Measurements from ENCODE around the gene RHBG. TPM values are rescaled to one million over a fixed set of nuclear protein-coding genes. Genes with fewer than 3 reads are reported as not detected.

RHBG gene
- polyA plus RNA-seq, 1 donor from 2014 or later: not detected

- Histone ChIP-seq H3K9me3 (ENCODE audit: low read length) (no peaks in the 10 kb centered on the region), H3K27ac (ENCODE audit: low read length) (no peak overlapping the region), H3K27me3 (ENCODE audit: insufficient read depth, low read depth, low read length) (peaks cover 18% of the 10 kb centered on the region), H3K79me2 (replicated peaks; ENCODE audit: insufficient read depth, low read length) (no peaks in the 10 kb centered on the region), H3F3A (ENCODE audit: insufficient read depth, low read length, poor library complexity, severe bottlenecking) (no peaks in the 10 kb centered on the region), H3K9me2 (ENCODE audit: insufficient read depth, low read length) (no peaks in the 10 kb centered on the region), H3K4me2 (ENCODE audit: low read length) (no peak overlapping the region), H2AFZ (ENCODE audit: low read depth, low read length) (no peak overlapping the region), H4K20me1 (ENCODE audit: insufficient read depth) (no peaks in the 10 kb centered on the region), H3K9ac (ENCODE audit: low read length) (no peak overlapping the region), H3K4me3 (ENCODE audit: low read length) (no peak overlapping the region), H3K36me3 (ENCODE audit: insufficient read depth, low read length) (no peaks in the 10 kb centered on the region)
- no peak for TF ChIP-seq REST (IDR thresholded peaks at IDR 0.05; ENCODE audit: borderline replicate concordance)
- no peak for TF ChIP-seq EZH2 (IDR thresholded peaks at IDR 0.05; ENCODE audit: borderline replicate concordance, insufficient read depth, low read length, poor library complexity, severe bottlenecking)
- no peak for TF ChIP-seq RAD21 (conservative IDR thresholded peaks at IDR 0.05)
- TF ChIP-seq CTCF (IDR thresholded peaks at IDR 0.05; ENCODE audit: poor library complexity, severe bottlenecking): no peak
- no peak for TF ChIP-seq POLR2AphosphoS5 (IDR thresholded peaks at IDR 0.05)
- TF ChIP-seq MXI1 (conservative IDR thresholded peaks at IDR 0.05; ENCODE audit: poor library complexity, severe bottlenecking): no peak
- TF ChIP-seq SMC3 (conservative IDR thresholded peaks at IDR 0.05; ENCODE audit: poor library complexity): no peak
- TF ChIP-seq EP300 (conservative IDR thresholded peaks at IDR 0.05; ENCODE audit: poor library complexity, severe bottlenecking): no peak
- no peak for TF ChIP-seq TAF1 (IDR thresholded peaks at IDR 0.05; ENCODE audit: low read depth)
Observed at GRCh38 chr1:156392452-156392853, 23.4 kb downstream of the RHBG start.

GRCh38 chr1:156393095-156393494, 24.1 kb downstream of the RHBG start:
- Histone ChIP-seq H3K27me3 (ENCODE audit: insufficient read depth, low read depth, low read length) (peaks cover 12% of the 10 kb centered on the region), H4K20me1 (ENCODE audit: insufficient read depth) (no peaks in the 10 kb centered on the region), H3K79me2 (replicated peaks; ENCODE audit: insufficient read depth, low read length) (no peaks in the 10 kb centered on the region), H3K9ac (ENCODE audit: low read length) (no peak overlapping the region), H3K9me2 (ENCODE audit: insufficient read depth, low read length) (no peaks in the 10 kb centered on the region), H3K27ac (ENCODE audit: low read length) (no peak overlapping the region), H3K36me3 (ENCODE audit: insufficient read depth, low read length) (no peaks in the 10 kb centered on the region), H3F3A (ENCODE audit: insufficient read depth, low read length, poor library complexity, severe bottlenecking) (no peaks in the 10 kb centered on the region), H3K9me3 (ENCODE audit: low read length) (no peaks in the 10 kb centered on the region), H2AFZ (ENCODE audit: low read depth, low read length) (no peak overlapping the region), H3K4me3 (ENCODE audit: low read length) (no peak overlapping the region), H3K4me2 (ENCODE audit: low read length) (no peak overlapping the region)
- TF ChIP-seq EZH2 (IDR thresholded peaks at IDR 0.05; ENCODE audit: borderline replicate concordance, insufficient read depth, low read length, poor library complexity, severe bottlenecking) (no peak), REST (IDR thresholded peaks at IDR 0.05; ENCODE audit: borderline replicate concordance) (no peak), MXI1 (conservative IDR thresholded peaks at IDR 0.05; ENCODE audit: poor library complexity, severe bottlenecking) (no peak), RAD21 (conservative IDR thresholded peaks at IDR 0.05) (no peak)

Data from neural cell (in vitro differentiated cells).